ENCODE results near the gene PAM16.
A peak's percentile ranks its signal among the peaks of the same experiment; 100 is the strongest.

Gene PAM16

GRCh38 chr16:4293822-4294457 is 57.2 kb downstream of the PAM16 start (continued):
- TF ChIP-seq ZNF610 (tag by site-specific recombination; IDR thresholded peaks at IDR 0.05; ENCODE audit: borderline replicate concordance) (no peak), ZBTB8A (tag by site-specific recombination; IDR thresholded peaks at IDR 0.05) (peak; percentile 80), REPIN1 (tag by site-specific recombination; IDR thresholded peaks at IDR 0.05; ENCODE audit: low read depth) (no peak), SALL2 (tag by site-specific recombination; IDR thresholded peaks at IDR 0.05; ENCODE audit: borderline replicate concordance) (no peak)
- TF ChIP-seq, protein P1, sequence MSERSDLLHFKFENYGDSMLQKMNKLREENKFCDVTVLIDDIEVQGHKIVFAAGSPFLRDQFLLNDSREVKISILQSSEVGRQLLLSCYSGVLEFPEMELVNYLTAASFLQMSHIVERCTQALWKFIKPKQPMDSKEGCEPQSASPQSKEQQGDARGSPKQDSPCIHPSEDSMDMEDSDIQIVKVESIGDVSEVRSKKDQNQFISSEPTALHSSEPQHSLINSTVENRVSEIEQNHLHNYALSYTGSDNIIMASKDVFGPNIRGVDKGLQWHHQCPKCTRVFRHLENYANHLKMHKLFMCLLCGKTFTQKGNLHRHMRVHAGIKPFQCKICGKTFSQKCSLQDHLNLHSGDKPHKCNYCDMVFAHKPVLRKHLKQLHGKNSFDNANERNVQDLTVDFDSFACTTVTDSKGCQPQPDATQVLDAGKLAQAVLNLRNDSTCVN (tag by site-specific recombination; optimal IDR thresholded peaks at IDR 0.05) = no peak

DNA sequence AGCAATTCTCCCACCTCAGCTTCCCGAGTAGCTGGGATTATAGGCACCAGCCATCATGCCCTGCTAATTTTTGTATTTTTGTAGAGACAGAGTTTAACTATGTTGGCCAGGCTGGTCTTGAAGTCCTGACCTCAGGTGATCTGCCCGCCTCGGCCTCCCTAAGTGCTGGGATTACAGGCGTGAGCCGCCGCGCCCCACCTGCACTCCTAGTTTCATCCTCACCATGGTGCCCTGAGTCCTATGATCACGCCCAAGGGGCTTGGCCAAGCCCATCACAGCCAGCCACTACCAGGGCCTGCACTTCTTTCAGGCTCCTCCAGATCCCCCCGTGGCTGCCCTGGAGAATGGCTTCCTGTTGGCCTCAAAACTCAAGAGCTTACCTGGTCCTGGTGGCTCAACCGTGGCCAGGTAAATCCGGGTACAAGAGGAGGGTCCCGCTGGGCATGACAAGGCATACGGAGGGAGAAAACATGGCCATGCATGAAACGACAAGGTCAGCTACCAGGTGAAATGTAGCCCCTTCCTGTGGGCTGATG is 57.9 kb downstream of the PAM16 start:
- peaks cover 4% of the 10 kb centered on the region; the same call in 1 of the 2 replicates for H3K4me1 ChIP-seq (ENCODE audit: control insufficient read depth, insufficient read depth, low read length)
- no peak overlapping the region for H3K27ac ChIP-seq (ENCODE audit: extremely low read depth, low read depth, low read length)
- no peak overlapping the region for H3K4me3 ChIP-seq (ENCODE audit: low read depth, low read length)
- no peaks in the 10 kb centered on the region for H3K9me3 ChIP-seq (ENCODE audit: control insufficient read depth, insufficient read depth, low read depth, low read length)
- ChIA-PET POLR2A (interaction anchor here (0.6 to 1.4 kb wide), 4 partner anchors 11 to 22 kb away, joined by 3 to 5 read pairs (median 4); no protein-coding TSS in a partner anchor), CTCF (interaction anchor here (1.5 to 3.2 kb wide), 4 partner anchors 19 to 112 kb away, joined by 6 to 19 read pairs (median 11); no protein-coding TSS in a partner anchor)
- TF ChIP-seq GFI1B (tag by site-specific recombination; IDR thresholded peaks at IDR 0.05) = no peak
- TF ChIP-seq ELK4 (IDR thresholded peaks at IDR 0.05; ENCODE audit: borderline replicate concordance, low read depth, low read length) = no peak
- TF ChIP-seq ZNF792 (tag by site-specific recombination; IDR thresholded peaks at IDR 0.05) = no peak
- TF ChIP-seq SALL2 (tag by site-specific recombination; IDR thresholded peaks at IDR 0.05; ENCODE audit: borderline replicate concordance) = no peak
- no peak for TF ChIP-seq ZNF16 (tag by site-specific recombination; IDR thresholded peaks at IDR 0.05; ENCODE audit: low read depth)
- TF ChIP-seq ZNF37A (tag by site-specific recombination; IDR thresholded peaks at IDR 0.05) = no peak
- TF ChIP-seq ZNF423 (tag by site-specific recombination; IDR thresholded peaks at IDR 0.05) = no peak
- no peak for TF ChIP-seq ZNF580 (tag by site-specific recombination; IDR thresholded peaks at IDR 0.05)
- TF ChIP-seq KLF1 (tag by site-specific recombination; IDR thresholded peaks at IDR 0.05) = no peak; the same call in 1 of the 2 replicates
- no peak for TF ChIP-seq ZNF529 (tag by site-specific recombination; IDR thresholded peaks at IDR 0.05; ENCODE audit: insufficient replicate concordance)
- TF ChIP-seq ZNF571 (tag by site-specific recombination; IDR thresholded peaks at IDR 0.05) = no peak
- TF ChIP-seq ZNF664 (tag by site-specific recombination; IDR thresholded peaks at IDR 0.05) = no peak
- TF ChIP-seq ZIC2 (tag by site-specific recombination; IDR thresholded peaks at IDR 0.05) = no peak
- TF ChIP-seq ZNF24 (tag by site-specific recombination; IDR thresholded peaks at IDR 0.05) = no peak
- no peak for TF ChIP-seq GLIS2 (tag by site-specific recombination; IDR thresholded peaks at IDR 0.05)
- TF ChIP-seq ZNF660 (tag by site-specific recombination; IDR thresholded peaks at IDR 0.05) = no peak
- H3K36me3 ChIP-seq (ENCODE audit: control insufficient read depth in 2 of 2, insufficient read depth in 1 of 2, low read length in 2 of 2) = no peaks in the 10 kb centered on the region

GRCh38 chr16:4291699-4292098 is 59.4 kb downstream of the PAM16 start:
- no peaks in the 10 kb centered on the region for H3K36me3 ChIP-seq (ENCODE audit: control insufficient read depth in 2 of 2, insufficient read depth in 1 of 2, low read length in 2 of 2)
- H3K9me3 ChIP-seq (ENCODE audit: control insufficient read depth, insufficient read depth, low read depth, low read length) = no peaks in the 10 kb centered on the region
- H3K27ac ChIP-seq (ENCODE audit: extremely low read depth, low read depth, low read length) = no peak overlapping the region
- H3K4me1 ChIP-seq (ENCODE audit: control insufficient read depth, insufficient read depth, low read length) = peaks cover 4% of the 10 kb centered on the region; the same call in 1 of the 2 replicates
- TF ChIP-seq, protein P2, sequence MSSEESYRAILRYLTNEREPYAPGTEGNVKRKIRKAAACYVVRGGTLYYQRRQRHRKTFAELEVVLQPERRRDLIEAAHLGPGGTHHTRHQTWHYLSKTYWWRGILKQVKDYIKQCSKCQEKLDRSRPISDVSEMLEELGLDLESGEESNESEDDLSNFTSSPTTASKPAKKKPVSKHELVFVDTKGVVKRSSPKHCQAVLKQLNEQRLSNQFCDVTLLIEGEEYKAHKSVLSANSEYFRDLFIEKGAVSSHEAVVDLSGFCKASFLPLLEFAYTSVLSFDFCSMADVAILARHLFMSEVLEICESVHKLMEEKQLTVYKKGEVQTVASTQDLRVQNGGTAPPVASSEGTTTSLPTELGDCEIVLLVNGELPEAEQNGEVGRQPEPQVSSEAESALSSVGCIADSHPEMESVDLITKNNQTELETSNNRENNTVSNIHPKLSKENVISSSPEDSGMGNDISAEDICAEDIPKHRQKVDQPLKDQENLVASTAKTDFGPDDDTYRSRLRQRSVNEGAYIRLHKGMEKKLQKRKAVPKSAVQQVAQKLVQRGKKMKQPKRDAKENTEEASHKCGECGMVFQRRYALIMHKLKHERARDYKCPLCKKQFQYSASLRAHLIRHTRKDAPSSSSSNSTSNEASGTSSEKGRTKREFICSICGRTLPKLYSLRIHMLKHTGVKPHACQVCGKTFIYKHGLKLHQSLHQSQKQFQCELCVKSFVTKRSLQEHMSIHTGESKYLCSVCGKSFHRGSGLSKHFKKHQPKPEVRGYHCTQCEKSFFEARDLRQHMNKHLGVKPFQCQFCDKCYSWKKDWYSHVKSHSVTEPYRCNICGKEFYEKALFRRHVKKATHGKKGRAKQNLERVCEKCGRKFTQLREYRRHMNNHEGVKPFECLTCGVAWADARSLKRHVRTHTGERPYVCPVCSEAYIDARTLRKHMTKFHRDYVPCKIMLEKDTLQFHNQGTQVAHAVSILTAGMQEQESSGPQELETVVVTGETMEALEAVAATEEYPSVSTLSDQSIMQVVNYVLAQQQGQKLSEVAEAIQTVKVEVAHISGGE (tag by site-specific recombination; conservative IDR thresholded peaks at IDR 0.05; ENCODE audit: low read depth) = no peak
- TF ChIP-seq ZNF121 (tag by site-specific recombination; IDR thresholded peaks at IDR 0.05) = peak; percentile 85
- TF ChIP-seq ZNF501 (tag by site-specific recombination; IDR thresholded peaks at IDR 0.05) = no peak
- TF ChIP-seq, protein P3, sequence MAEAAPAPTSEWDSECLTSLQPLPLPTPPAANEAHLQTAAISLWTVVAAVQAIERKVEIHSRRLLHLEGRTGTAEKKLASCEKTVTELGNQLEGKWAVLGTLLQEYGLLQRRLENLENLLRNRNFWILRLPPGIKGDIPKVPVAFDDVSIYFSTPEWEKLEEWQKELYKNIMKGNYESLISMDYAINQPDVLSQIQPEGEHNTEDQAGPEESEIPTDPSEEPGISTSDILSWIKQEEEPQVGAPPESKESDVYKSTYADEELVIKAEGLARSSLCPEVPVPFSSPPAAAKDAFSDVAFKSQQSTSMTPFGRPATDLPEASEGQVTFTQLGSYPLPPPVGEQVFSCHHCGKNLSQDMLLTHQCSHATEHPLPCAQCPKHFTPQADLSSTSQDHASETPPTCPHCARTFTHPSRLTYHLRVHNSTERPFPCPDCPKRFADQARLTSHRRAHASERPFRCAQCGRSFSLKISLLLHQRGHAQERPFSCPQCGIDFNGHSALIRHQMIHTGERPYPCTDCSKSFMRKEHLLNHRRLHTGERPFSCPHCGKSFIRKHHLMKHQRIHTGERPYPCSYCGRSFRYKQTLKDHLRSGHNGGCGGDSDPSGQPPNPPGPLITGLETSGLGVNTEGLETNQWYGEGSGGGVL (tag by site-specific recombination; IDR thresholded peaks at IDR 0.05) = no peak
- ChIA-PET POLR2A (interaction anchor here (0.7 to 1.6 kb wide), 2 partner anchors 16 to 19 kb away, joined by 3 read pairs; partner anchors contain the start of gene TFAP4), CTCF (interaction anchor here (1.5 to 4.0 kb wide), 2 partner anchors 37 to 112 kb away, joined by 4 to 45 read pairs; no protein-coding TSS in a partner anchor)
- H3K4me3 ChIP-seq (ENCODE audit: low read depth, low read length) = no peak overlapping the region
